ENCODE results near the gene KCNQ1.

The KCNQ1 gene

GRCh38 chr11:2573240-2574042, 128.6 kb downstream of the KCNQ1 start:
- H3K36me3 ChIP-seq (ENCODE audit: insufficient read depth, low read length), result no peaks in the 10 kb centered on the region
- no peaks in the 10 kb centered on the region for H3K27me3 ChIP-seq (ENCODE audit: insufficient read depth, low read length, poor library complexity)
- no peaks in the 10 kb centered on the region for H3K9me3 ChIP-seq (ENCODE audit: insufficient read depth, low read length, severe bottlenecking)
- no peak overlapping the region for H2AFZ ChIP-seq (ENCODE audit: low read depth, low read length)
- TF ChIP-seq EZH2 (IDR thresholded peaks at IDR 0.05; ENCODE audit: borderline replicate concordance, low read depth, low read length, severe bottlenecking), result no peak
- TF ChIP-seq, protein P1, sequence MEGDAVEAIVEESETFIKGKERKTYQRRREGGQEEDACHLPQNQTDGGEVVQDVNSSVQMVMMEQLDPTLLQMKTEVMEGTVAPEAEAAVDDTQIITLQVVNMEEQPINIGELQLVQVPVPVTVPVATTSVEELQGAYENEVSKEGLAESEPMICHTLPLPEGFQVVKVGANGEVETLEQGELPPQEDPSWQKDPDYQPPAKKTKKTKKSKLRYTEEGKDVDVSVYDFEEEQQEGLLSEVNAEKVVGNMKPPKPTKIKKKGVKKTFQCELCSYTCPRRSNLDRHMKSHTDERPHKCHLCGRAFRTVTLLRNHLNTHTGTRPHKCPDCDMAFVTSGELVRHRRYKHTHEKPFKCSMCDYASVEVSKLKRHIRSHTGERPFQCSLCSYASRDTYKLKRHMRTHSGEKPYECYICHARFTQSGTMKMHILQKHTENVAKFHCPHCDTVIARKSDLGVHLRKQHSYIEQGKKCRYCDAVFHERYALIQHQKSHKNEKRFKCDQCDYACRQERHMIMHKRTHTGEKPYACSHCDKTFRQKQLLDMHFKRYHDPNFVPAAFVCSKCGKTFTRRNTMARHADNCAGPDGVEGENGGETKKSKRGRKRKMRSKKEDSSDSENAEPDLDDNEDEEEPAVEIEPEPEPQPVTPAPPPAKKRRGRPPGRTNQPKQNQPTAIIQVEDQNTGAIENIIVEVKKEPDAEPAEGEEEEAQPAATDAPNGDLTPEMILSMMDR (IDR thresholded peaks at IDR 0.05; ENCODE audit: borderline replicate concordance, extremely low read depth, low read length, poor library complexity, severe bottlenecking), result no peak
- no peaks in the 10 kb centered on the region for H3K4me1 ChIP-seq (ENCODE audit: insufficient read depth, low read length)
- no peak for DNase-seq
- H3K79me2 ChIP-seq (ENCODE audit: insufficient read depth, low read length), result no peaks in the 10 kb centered on the region
- no peak for ATAC-seq (ENCODE audit: insufficient read depth, low read depth)
- no peak overlapping the region for H3K4me2 ChIP-seq (ENCODE audit: insufficient read depth, low read length)
- 0 out of 2 replicates have a peak, but pooled peaks cover 5% of the 10 kb centered on the region for H4K20me1 ChIP-seq (ENCODE audit: insufficient read depth, low read length)
- H3K4me3 ChIP-seq (ENCODE audit: low read depth in 1 of 2, low read length in 2 of 2), result no peak overlapping the region
- H3K9ac ChIP-seq (ENCODE audit: low read depth, low read length), result no peak overlapping the region
- no peak overlapping the region for H3K27ac ChIP-seq (ENCODE audit: low read length)

DNA sequence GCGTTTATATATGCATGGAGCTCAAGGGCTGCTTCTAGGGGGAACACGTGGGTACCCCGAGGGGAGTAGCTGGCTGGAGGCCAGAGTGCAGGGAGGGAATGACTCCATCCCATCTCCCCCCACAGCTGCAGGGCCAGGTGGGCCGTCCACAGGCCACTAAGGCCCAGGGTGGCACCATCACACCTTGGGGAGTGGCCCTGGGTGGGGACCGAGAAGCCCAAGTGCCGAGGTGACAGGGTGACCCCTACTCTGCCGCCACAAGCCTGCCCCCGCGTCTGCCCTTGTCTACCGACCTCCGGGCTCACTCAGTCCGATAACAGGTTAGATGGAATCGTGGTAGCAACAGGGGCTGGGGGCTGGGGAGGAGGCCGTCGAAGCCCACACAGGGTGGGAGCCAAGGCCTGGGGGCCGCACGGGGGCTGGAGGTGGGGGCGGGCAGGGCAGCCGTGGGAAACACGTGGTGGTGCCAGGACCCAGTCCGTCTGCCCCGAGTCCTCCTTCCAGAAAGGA, 129.3 kb downstream of the KCNQ1 start:
- Histone ChIP-seq H4K20me1 (ENCODE audit: insufficient read depth, low read length) (0 out of 2 replicates have a peak, but pooled peaks cover 5% of the 10 kb centered on the region), H3K4me2 (ENCODE audit: insufficient read depth, low read length) (no peak overlapping the region), H3K4me3 (ENCODE audit: low read depth in 1 of 2, low read length in 2 of 2) (no peak overlapping the region), H3K4me1 (ENCODE audit: insufficient read depth, low read length) (no peaks in the 10 kb centered on the region), H3K9ac (ENCODE audit: low read depth, low read length) (no peak overlapping the region), H3K36me3 (ENCODE audit: insufficient read depth, low read length) (no peaks in the 10 kb centered on the region), H3K9me3 (ENCODE audit: insufficient read depth, low read length, severe bottlenecking) (no peaks in the 10 kb centered on the region), H2AFZ (ENCODE audit: low read depth, low read length) (no peak overlapping the region), H3K27ac (ENCODE audit: low read length) (no peak overlapping the region), H3K79me2 (ENCODE audit: insufficient read depth, low read length) (no peaks in the 10 kb centered on the region), H3K27me3 (ENCODE audit: insufficient read depth, low read length, poor library complexity) (no peaks in the 10 kb centered on the region)
- TF ChIP-seq, protein P1 (IDR thresholded peaks at IDR 0.05; ENCODE audit: borderline replicate concordance, extremely low read depth, low read length, poor library complexity, severe bottlenecking), result no peak
- no peak for TF ChIP-seq EZH2 (IDR thresholded peaks at IDR 0.05; ENCODE audit: borderline replicate concordance, low read depth, low read length, severe bottlenecking)
- DNase-seq (no peak), ATAC-seq (ENCODE audit: insufficient read depth, low read depth) (no peak)

GRCh38 chr11:2574553-2575535, 130.0 kb downstream of the KCNQ1 start:
- TF ChIP-seq EZH2 (IDR thresholded peaks at IDR 0.05; ENCODE audit: borderline replicate concordance, low read depth, low read length, severe bottlenecking), result no peak
- TF ChIP-seq, protein P1 (IDR thresholded peaks at IDR 0.05; ENCODE audit: borderline replicate concordance, extremely low read depth, low read length, poor library complexity, severe bottlenecking), result no peak
- DNase-seq, result no peak
- ATAC-seq (ENCODE audit: insufficient read depth, low read depth), result no peak
- H3K9ac ChIP-seq (ENCODE audit: low read depth, low read length), result no peak overlapping the region
- no peak overlapping the region for H3K4me3 ChIP-seq (ENCODE audit: low read depth in 1 of 2, low read length in 2 of 2)
- no peaks in the 10 kb centered on the region for H3K27me3 ChIP-seq (ENCODE audit: insufficient read depth, low read length, poor library complexity)
- no peaks in the 10 kb centered on the region for H3K36me3 ChIP-seq (ENCODE audit: insufficient read depth, low read length)
- no peaks in the 10 kb centered on the region for H3K9me3 ChIP-seq (ENCODE audit: insufficient read depth, low read length, severe bottlenecking)
- H3K27ac ChIP-seq (ENCODE audit: low read length), result no peak overlapping the region
- 0 out of 2 replicates have a peak, but pooled peaks cover 5% of the 10 kb centered on the region for H4K20me1 ChIP-seq (ENCODE audit: insufficient read depth, low read length)
- H3K4me1 ChIP-seq (ENCODE audit: insufficient read depth, low read length), result no peaks in the 10 kb centered on the region
- no peak overlapping the region for H2AFZ ChIP-seq (ENCODE audit: low read depth, low read length)
- H3K79me2 ChIP-seq (ENCODE audit: insufficient read depth, low read length), result no peaks in the 10 kb centered on the region
- no peak overlapping the region for H3K4me2 ChIP-seq (ENCODE audit: insufficient read depth, low read length)
